MCF 10A (cell line): Measurements from ENCODE around the gene KRT38. TPM values are rescaled to one million over a fixed set of nuclear protein-coding genes. Genes with fewer than 3 reads are reported as not detected.

Source experiments
- BruUV-seq: library from RNA; stranded (reverse); fragments of 400-500 nt; replicated peaks from 2 replicates; lab custom pipeline; 2021; lab: Mats Ljungman, UMichigan
- CTCF ChIA-PET: fragments of 300-600 bp; sonication (Branson Sonifier 250); formaldehyde crosslinking; extraction: SDS; loops from one replicate; lab custom pipeline; 2021; ENCODE audit warnings: antibody characterized with exemption, inconsistent platforms; lab: Yijun Ruan, JAX
- POLR2A ChIA-PET: fragments of 300-600, 350-650 bp; sonication (Branson Sonifier 250); formaldehyde crosslinking; extraction: SDS; loops from one replicate; lab custom pipeline; 2020; ENCODE audit warnings: antibody characterized with exemption, inconsistent platforms; lab: Yijun Ruan, JAX
- DNase-seq: peaks from one replicate; pipeline ENCODE4 v3.0.0-alpha.2; 2018; ENCODE audit not compliant: unreplicated experiment
- H3K27ac Mint-ChIP-seq: one replicate; pipeline ENCODE4 v1.8.0; 2022; ENCODE audit warnings: mild to moderate bottlenecking, low read depth, mixed read lengths; ENCODE audit not compliant: unreplicated experiment
- H3K27me3 Mint-ChIP-seq: one replicate; pipeline ENCODE4 v1.8.0; 2022; ENCODE audit warnings: mixed read lengths; ENCODE audit not compliant: insufficient read depth, unreplicated experiment
- H3K36me3 Mint-ChIP-seq: one replicate; pipeline ENCODE4 v1.8.0; 2022; ENCODE audit warnings: mild to moderate bottlenecking, moderate library complexity, mixed read lengths; ENCODE audit not compliant: insufficient read depth, unreplicated experiment
- H3K4me1 Mint-ChIP-seq: one replicate; pipeline ENCODE4 v1.8.0; 2022; ENCODE audit warnings: mixed read lengths; ENCODE audit not compliant: insufficient read depth, unreplicated experiment
- H3K4me3 Mint-ChIP-seq: one replicate; pipeline ENCODE4 v1.8.0; 2022; ENCODE audit warnings: mild to moderate bottlenecking, moderate library complexity, mixed read lengths; ENCODE audit not compliant: unreplicated experiment
- H3K9me3 Mint-ChIP-seq: one replicate; pipeline ENCODE4 v1.8.0; 2022; ENCODE audit warnings: mixed read lengths; ENCODE audit not compliant: unreplicated experiment
- intact Hi-C: fragments of 100-400 bp; cut with micrococcal nuclease; formaldehyde crosslinking; loops from 2 replicates; pipeline ENCODE4 v1.14.1; 2022
- total RNA-seq: library from RNA; stranded (reverse); gene quantifications from 2 replicates; pipeline ENCODE4 v1.2.3, GENCODE V29; 2022
- TF ChIP-seq, protein P1 (sequence below): fragments of 200-600 bp; IDR thresholded peaks from one replicate; pipeline ENCODE4 v1.8.0; 2022; ENCODE audit warnings: antibody characterized with exemption, mild to moderate bottlenecking; ENCODE audit not compliant: unreplicated experiment

Gene KRT38
- total RNA-seq, 1 experiment from 2014 or later = not detected

DNA sequence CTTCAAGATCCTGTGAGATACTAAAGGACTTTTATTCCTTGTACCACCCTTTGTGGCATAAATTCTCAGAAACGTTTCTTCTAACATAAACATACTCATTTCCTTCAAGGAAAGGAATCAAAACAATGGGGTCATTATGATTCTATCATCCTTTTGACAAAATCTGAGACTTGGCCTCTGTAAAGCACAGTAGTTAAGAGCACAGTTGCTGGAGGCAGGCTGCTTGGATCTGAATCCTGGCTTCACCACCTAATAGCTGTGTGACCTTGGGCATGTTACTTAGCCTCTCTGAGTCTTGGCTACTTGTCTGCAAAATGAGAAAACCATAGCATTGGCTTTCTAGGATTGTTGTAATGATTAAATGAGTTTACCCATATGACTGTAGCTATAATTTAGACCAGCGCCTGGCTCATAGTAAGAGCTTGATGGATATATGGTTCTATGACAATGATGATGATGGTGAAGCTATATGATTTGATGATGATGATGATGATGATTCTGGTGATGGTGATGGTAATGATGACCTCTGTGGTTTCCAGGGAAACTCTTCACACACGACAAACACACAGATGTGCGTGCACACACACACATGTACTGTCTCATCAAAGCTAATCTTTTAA lies 37.3 kb downstream of the KRT38 start:
- intact Hi-C loops = no loop called here
- ChIA-PET CTCF (interaction anchor here (0.5 to 3.7 kb wide), 9 partner anchors 10 to 1186 kb away, joined by 3 to 22 read pairs (median 3); no protein-coding TSS in a partner anchor), POLR2A (interaction anchor here (0.6 to 3.1 kb wide), 20 partner anchors 10 to 932 kb away, joined by 3 to 13 read pairs (median 4); partner anchors contain the start of gene KRT15)
- Mint-ChIP-seq H3K36me3 (no peaks in the 10 kb centered on the region), H3K4me1 (peaks cover 13% of the 10 kb centered on the region), H3K27me3 (peaks cover 52% of the 10 kb centered on the region), H3K4me3 (no peak overlapping the region), H3K9me3 (no peaks in the 10 kb centered on the region), H3K27ac (peak overlapping the region; percentile 35)
- no TSS peak for BruUV-seq
- no peak for DNase-seq
- TF ChIP-seq, protein P1, sequence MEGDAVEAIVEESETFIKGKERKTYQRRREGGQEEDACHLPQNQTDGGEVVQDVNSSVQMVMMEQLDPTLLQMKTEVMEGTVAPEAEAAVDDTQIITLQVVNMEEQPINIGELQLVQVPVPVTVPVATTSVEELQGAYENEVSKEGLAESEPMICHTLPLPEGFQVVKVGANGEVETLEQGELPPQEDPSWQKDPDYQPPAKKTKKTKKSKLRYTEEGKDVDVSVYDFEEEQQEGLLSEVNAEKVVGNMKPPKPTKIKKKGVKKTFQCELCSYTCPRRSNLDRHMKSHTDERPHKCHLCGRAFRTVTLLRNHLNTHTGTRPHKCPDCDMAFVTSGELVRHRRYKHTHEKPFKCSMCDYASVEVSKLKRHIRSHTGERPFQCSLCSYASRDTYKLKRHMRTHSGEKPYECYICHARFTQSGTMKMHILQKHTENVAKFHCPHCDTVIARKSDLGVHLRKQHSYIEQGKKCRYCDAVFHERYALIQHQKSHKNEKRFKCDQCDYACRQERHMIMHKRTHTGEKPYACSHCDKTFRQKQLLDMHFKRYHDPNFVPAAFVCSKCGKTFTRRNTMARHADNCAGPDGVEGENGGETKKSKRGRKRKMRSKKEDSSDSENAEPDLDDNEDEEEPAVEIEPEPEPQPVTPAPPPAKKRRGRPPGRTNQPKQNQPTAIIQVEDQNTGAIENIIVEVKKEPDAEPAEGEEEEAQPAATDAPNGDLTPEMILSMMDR = no peak

DNA sequence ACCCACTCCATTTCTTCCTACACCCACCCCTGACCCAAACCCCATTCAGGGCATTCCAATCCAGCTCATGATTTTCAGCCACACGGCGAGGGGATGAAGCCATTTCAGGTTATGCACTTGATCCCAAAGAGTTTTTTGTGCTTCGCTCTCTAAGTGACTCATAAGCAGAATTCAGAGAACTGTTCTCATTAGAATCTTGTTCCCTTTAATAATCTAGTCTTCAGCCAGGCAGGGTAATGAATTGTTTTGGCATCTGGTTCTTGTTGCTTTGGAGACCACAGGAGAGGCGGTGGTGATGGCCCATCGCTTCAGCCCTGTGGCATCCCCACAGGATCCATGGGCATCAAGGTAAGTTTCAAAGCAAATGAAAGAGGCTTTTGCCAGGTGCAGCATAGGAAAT lies 38.6 kb downstream of the KRT38 start:
- no peaks in the 10 kb centered on the region for H3K36me3 Mint-ChIP-seq
- peaks cover 45% of the 10 kb centered on the region for H3K27me3 Mint-ChIP-seq
- no peak overlapping the region for H3K4me3 Mint-ChIP-seq
- no peaks in the 10 kb centered on the region for H3K9me3 Mint-ChIP-seq
- no peak for DNase-seq
- CTCF ChIA-PET = no interaction called here
- peak overlapping the region; percentile 25 for H3K27ac Mint-ChIP-seq
- intact Hi-C loops = no loop called here
- H3K4me1 Mint-ChIP-seq = peaks cover 13% of the 10 kb centered on the region
- POLR2A ChIA-PET = no interaction called here
- no TSS peak for BruUV-seq
- TF ChIP-seq, protein P1 = no peak

DNA sequence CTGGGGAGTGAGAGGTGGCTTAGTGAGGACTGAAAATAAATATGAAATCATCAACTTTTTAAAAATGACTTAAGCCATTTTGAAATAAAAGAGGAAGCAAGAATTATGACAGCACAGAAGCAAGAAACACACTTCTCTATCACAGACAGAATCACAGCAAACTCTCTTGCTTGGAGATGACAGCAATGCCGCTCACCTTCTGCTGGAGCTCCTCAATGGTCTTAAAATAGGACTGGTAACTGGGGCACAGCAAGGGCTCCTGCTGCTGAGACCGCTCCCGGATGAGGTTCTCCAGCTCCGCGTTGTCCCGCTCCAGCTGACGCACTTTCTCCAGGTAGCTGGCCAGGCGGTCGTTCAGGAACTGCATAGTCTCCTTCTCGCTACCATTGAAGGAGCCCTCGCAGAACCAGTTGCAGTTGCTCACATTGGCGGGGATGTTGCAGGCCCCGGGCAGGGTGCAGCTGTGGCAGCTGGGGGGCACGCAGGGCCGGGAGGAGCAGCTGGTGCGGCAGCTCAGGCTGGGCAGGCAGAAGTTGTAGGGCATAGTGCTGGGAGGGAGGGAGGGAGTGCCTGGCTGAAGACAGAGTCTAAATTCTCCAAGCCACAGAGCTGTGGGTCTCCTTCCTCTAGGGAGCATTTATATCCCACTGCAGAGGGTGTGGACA lies 43.7 kb downstream of the KRT38 start, which contains the start of gene KRT31:
KRT31 (minus strand) TSS at position 613 of the 665 bp plus-strand sequence; CDS start at position 544, 69 bp downstream.
- TF ChIP-seq, protein P1 = no peak
- ChIA-PET POLR2A (no interaction called here), CTCF (no interaction called here)
- H3K9me3 Mint-ChIP-seq = no peaks in the 10 kb centered on the region
- peaks cover 5% of the 10 kb centered on the region for H3K36me3 Mint-ChIP-seq
- DNase-seq = no peak
- intact Hi-C loops = no loop called here
- H3K27ac Mint-ChIP-seq = no peak within 1 kb of the TSS
- no peaks in the 10 kb centered on the region for H3K4me1 Mint-ChIP-seq
- no TSS peak for BruUV-seq
- no peak within 1 kb of the TSS for H3K4me3 Mint-ChIP-seq
- H3K27me3 Mint-ChIP-seq = peaks cover 34% of the 10 kb centered on the region

DNA sequence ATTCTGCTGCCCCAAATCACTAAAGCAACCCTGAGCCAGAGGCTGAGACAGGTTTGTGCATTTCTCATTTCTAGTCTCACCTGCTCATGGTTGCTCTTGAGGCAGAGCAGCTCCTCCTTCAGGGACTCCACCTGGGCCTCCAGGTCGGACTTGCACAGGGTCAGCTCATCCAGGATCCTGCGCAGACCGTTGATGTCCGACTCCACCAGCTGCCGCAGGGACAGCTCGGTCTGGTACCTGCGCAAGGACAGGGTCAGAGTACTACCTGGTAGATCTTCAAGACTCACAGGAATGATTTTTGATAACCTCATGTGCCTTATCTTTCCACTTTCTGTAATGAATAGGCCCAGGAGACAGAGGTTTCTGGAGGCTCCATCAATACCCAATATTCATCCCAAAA lies 44.4 kb downstream of the KRT38 start:
- CTCF ChIA-PET = interaction anchor here (0.6 kb wide), 1 partner anchor 254 kb away, joined by 5 read pairs; no protein-coding TSS in a partner anchor
- POLR2A ChIA-PET = no interaction called here
- H3K4me3 Mint-ChIP-seq = no peak overlapping the region
- no peak overlapping the region for H3K27ac Mint-ChIP-seq
- TF ChIP-seq, protein P1 = no peak
- peaks cover 5% of the 10 kb centered on the region for H3K36me3 Mint-ChIP-seq
- no peaks in the 10 kb centered on the region for H3K9me3 Mint-ChIP-seq
- no peak for DNase-seq
- H3K4me1 Mint-ChIP-seq = no peaks in the 10 kb centered on the region
- BruUV-seq = no TSS peak
- intact Hi-C loops = no loop called here
- H3K27me3 Mint-ChIP-seq = peaks cover 26% of the 10 kb centered on the region
